PC-9 (cell line): ENCODE results near the gene MYCT1.
"Not testable (repeated sequence)": the region's sequence is repeated elsewhere in the genome, so short reads cannot be mapped to it uniquely, and the experiment has no call there.

Source experiments
- EZH2 ChIP-seq: fragments of 200-600 bp; sonication (generic); IDR thresholded peaks from 2 replicates; pipeline ENCODE4 v1.8.0; 2017; ENCODE audit warnings: antibody characterized with exemption, low read depth
- TF ChIP-seq, protein P1 (sequence below): fragments of 200-600 bp; sonication (generic); conservative IDR thresholded peaks from 2 replicates; pipeline ENCODE4 v1.6.1; 2017; ENCODE audit warnings: mixed run types, antibody characterized with exemption, mild to moderate bottlenecking, moderate library complexity

DNA sequence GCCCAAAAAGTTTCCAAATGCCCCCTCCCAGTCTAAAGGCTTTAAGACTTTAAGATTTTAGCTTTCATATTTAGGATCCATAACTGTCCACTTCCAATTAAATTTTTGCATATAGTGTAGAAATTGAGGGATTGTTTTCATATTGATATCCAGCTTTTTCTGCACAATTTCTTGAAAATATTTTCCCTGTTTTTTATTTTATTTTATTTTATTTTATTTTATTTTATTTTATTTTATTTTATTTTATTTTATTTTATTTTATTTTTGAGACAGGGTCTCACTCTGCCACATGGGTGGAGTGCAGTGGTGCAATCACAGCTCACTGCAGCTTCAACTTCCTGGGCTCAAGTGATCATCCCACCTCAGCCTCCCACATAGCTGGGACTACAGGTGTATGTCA lies 6.1 kb downstream of the MYCT1 start:
- TF ChIP-seq, protein P1, sequence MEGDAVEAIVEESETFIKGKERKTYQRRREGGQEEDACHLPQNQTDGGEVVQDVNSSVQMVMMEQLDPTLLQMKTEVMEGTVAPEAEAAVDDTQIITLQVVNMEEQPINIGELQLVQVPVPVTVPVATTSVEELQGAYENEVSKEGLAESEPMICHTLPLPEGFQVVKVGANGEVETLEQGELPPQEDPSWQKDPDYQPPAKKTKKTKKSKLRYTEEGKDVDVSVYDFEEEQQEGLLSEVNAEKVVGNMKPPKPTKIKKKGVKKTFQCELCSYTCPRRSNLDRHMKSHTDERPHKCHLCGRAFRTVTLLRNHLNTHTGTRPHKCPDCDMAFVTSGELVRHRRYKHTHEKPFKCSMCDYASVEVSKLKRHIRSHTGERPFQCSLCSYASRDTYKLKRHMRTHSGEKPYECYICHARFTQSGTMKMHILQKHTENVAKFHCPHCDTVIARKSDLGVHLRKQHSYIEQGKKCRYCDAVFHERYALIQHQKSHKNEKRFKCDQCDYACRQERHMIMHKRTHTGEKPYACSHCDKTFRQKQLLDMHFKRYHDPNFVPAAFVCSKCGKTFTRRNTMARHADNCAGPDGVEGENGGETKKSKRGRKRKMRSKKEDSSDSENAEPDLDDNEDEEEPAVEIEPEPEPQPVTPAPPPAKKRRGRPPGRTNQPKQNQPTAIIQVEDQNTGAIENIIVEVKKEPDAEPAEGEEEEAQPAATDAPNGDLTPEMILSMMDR, result not testable (repeated sequence)
- TF ChIP-seq EZH2, result not testable (repeated sequence)
